Right lobe of liver (tissue), 6 donors: ENCODE results near the gene CACNG8. TPM values are rescaled to one million over a fixed set of nuclear protein-coding genes. Genes with fewer than 3 reads are reported as not detected.

Experiments used
- ATAC-seq, 4 donors: fragments of 200-7000 bp; cut with Tn5 transposase; one replicate each; pipeline ENCODE4 v1.9.1; 2020; ENCODE audit warnings: mild to moderate bottlenecking in 4 of 4, moderate library complexity in 4 of 4
- DNase-seq, 3 donors: peaks; one replicate each; pipeline ENCODE4 v3.0.0-alpha.2; 2020
- H3K27ac ChIP-seq, 3 donors: fragments of 200-600 bp; one replicate each; pipeline ENCODE4 v1.8.0; 2022
- H3K27me3 ChIP-seq, 2 donors: fragments of 200-600 bp; one replicate each; pipeline ENCODE4 v1.8.0; 2022
- H3K36me3 ChIP-seq, 4 donors: fragments of 200-600 bp; sonication (generic) in 1 of 4; one replicate each; pipeline versions ENCODE4 v1.5.1 to v1.8.0; 2017 to 2022; ENCODE audit warnings: control low read depth in 1 of 4
- H3K4me1 ChIP-seq, 4 donors: fragments of 200-600 bp; sonication (generic) in 1 of 4; one replicate each; pipeline versions ENCODE4 v1.5.1 to v1.8.0; 2017 to 2022; ENCODE audit warnings: control low read depth in 1 of 4
- H3K4me3 ChIP-seq, 3 donors: fragments of 200-600 bp; one replicate each; pipeline ENCODE4 v1.8.0; 2022
- H3K9me3 ChIP-seq, 4 donors: fragments of 200-600 bp; sonication (generic) in 1 of 4; one replicate each; pipeline versions ENCODE4 v1.5.1 to v1.8.0; 2017 to 2022; ENCODE audit warnings: control low read depth in 1 of 4
- CTCF ChIP-seq, 4 donors: fragments of 200-600 bp in 3 of 4; fragments of 450-650 bp in 1 of 4; IDR thresholded peaks; one replicate each; pipeline versions ENCODE4 v1.5.1 to v1.8.0; 2016 to 2022; ENCODE audit warnings: antibody characterized with exemption in 4 of 4, mild to moderate bottlenecking in 2 of 4
- POLR2A ChIP-seq: fragments of 450-650 bp; IDR thresholded peaks from one replicate; pipeline ENCODE4 v1.6.1; 2017; ENCODE audit warnings: antibody characterized with exemption, mild to moderate bottlenecking
- WGBS: methylation state at CpG from one replicate; pipeline ENCODE4 v1.1.6; 2018; ENCODE audit warnings: low coverage, low lambda C conversion rate; ENCODE audit not compliant: insufficient coverage; ENCODE audit errors: missing lambda C conversion rate; 5-methylcytosine and 5-hydroxymethylcytosine counted together
- intact Hi-C, 2 donors: fragments of 100-400 bp; cut with DNase I; formaldehyde crosslinking; loops; one replicate each; pipeline versions ENCODE4 v1.11.2 to v1.14.1; 2022
- total RNA-seq, 6 experiments: library from RNA; depleted of rRNA in 2 of 6; stranded (reverse); fragments of >200 nt in 2 of 6; fragmentation: NEBNext Ultra II Directional in 3 of 6; extraction: Animal tissue kit (Norgen Biotek cat#: 25700) in 3 of 6; gene quantifications; one replicate each; pipeline versions ENCODE4 v1.1.0 to v1.2.4, GENCODE V29; 2016 to 2023
- donor health status: DM: no; HTN: yes; CAD: no.
- donor health status: DM: no; HTN: no; CAD: no.
- donor health status: DM: no; HTN: no; CAD: no.
- donor health status: DM: no; HTN: yes; CAD: no.
- donor health status: DM: no; HTN: yes; CAD: no.

CACNG8 gene
- total RNA-seq, 6 experiments from 2014 or later = 0.02 TPM; not detected in 5

GRCh38 chr19:53927739-53928138 is 35.0 kb upstream of the CACNG8 start:
- ATAC-seq = no peak
- WGBS = 33% methylated on average over 8 of the region's 8 CpGs

GRCh38 chr19:53936029-53936428 is 26.7 kb upstream of the CACNG8 start:
- Histone ChIP-seq H3K9me3 (no peaks in the 10 kb centered on the region), H3K4me3 (no peak overlapping the region), H3K36me3 (no peaks in the 10 kb centered on the region), H3K27me3 (no peaks in the 10 kb centered on the region), H3K27ac (no peak overlapping the region), H3K4me1 (no peaks in the 10 kb centered on the region)
- WGBS = 44% methylated on average over 7 of the region's 7 CpGs
- TF ChIP-seq POLR2A (no peak), CTCF (IDR thresholded peaks at IDR 0.05) (no peak)
- ATAC-seq = no peak
- intact Hi-C loops = no loop called here
- no peak for DNase-seq

More at GRCh38 chr19:53927739-53928138, 35.0 kb upstream of the CACNG8 start:
- no peak for TF ChIP-seq CTCF (IDR thresholded peaks at IDR 0.05)
- TF ChIP-seq POLR2A = no peak
- no peak overlapping the region for H3K27ac ChIP-seq
- H3K9me3 ChIP-seq = no peaks in the 10 kb centered on the region
- H3K4me1 ChIP-seq = no peaks in the 10 kb centered on the region
- H3K4me3 ChIP-seq = no peak overlapping the region
- no peaks in the 10 kb centered on the region for H3K36me3 ChIP-seq
- intact Hi-C loops = no loop called here
- no peak for DNase-seq
- H3K27me3 ChIP-seq = no peaks in the 10 kb centered on the region

GRCh38 chr19:53942001-53942786 is 20.5 kb upstream of the CACNG8 start:
- Histone ChIP-seq H3K27me3 (peaks cover 0 to 5% of the 10 kb centered on the region in 2 donors), H3K9me3 (no peaks in the 10 kb centered on the region), H3K4me1 (no peaks in the 10 kb centered on the region), H3K36me3 (no peaks in the 10 kb centered on the region), H3K4me3 (no peak overlapping the region), H3K27ac (no peak overlapping the region)
- intact Hi-C loops = no loop called here
- DNase-seq (no peak), ATAC-seq (peak in 1 of 4 donors; percentile 33)
- 5% methylated on average over 22 of the region's 55 CpGs for WGBS
- no peak for TF ChIP-seq CTCF (IDR thresholded peaks at IDR 0.05)
- no peak for TF ChIP-seq POLR2A

DNA sequence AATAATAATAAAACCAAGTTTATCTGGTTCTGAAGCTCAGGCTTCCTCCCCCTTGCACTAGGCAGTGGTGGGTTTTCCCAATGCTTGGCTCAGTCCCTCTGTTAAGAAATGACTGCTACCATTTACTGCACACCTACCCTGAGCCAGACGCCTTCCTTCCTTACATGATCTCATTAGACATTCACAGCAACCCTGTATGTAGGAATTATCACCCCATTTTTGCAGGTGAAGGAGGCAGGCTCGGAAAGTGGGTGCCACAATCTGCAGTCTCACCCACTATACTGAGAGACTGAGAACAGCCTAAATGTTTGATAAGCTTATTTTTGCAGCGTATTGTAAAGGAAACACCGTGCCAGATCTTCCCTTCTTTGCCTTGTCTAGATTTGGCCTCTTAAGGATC is 18.3 kb upstream of the CACNG8 start:
- TF ChIP-seq CTCF (IDR thresholded peaks at IDR 0.05) (no peak), POLR2A (no peak)
- DNase-seq = no peak
- Histone ChIP-seq H3K4me3 (no peak overlapping the region), H3K4me1 (no peaks in the 10 kb centered on the region), H3K27ac (no peak overlapping the region), H3K36me3 (no peaks in the 10 kb centered on the region), H3K9me3 (no peaks in the 10 kb centered on the region), H3K27me3 (peaks cover 0 to 5% of the 10 kb centered on the region in 2 donors)
- ATAC-seq = no peak
- 55% methylated on average over 4 of the region's 4 CpGs for WGBS
- intact Hi-C loops = no loop called here
